H1 (cell line): ENCODE data around the gene CNOT1.

Source experiments
- CTCF ChIP-seq, 3 experiments: IDR thresholded peaks; 1 replicate in 2 of 3; 2 replicates in 1 of 3; pipeline versions ENCODE4 v1.5.1 to v1.6.1; 2011; ENCODE audit warnings: low read length in 3 of 3, mild to moderate bottlenecking in 3 of 3, inconsistent platforms in 2 of 3, low read depth in 1 of 3, moderate library complexity in 1 of 3; ENCODE audit not compliant: insufficient read depth in 1 of 3; ENCODE audit errors: control extremely low read depth in 1 of 3
- EZH2 ChIP-seq: fragments of 200-600 bp; sonication (generic); IDR thresholded peaks from 2 replicates; pipeline ENCODE4 v1.7.1; 2012; ENCODE audit warnings: low read depth, mild to moderate bottlenecking, moderate library complexity, low read length, inconsistent platforms; ENCODE audit not compliant: severe bottlenecking
- HDAC2 ChIP-seq, 2 experiments: fragments of 300-600 bp in 1 of 2; sonication (generic) in 1 of 2; IDR thresholded peaks; 2 replicates each; pipeline ENCODE4 v1.6.1; 2011 to 2012; ENCODE audit warnings: low read depth in 2 of 2, low read length in 2 of 2, mild to moderate bottlenecking in 2 of 2, moderate library complexity in 2 of 2, borderline replicate concordance in 1 of 2, inconsistent platforms in 1 of 2
- KDM1A ChIP-seq: fragments of 200-600, 300-600 bp; sonication (generic); IDR thresholded peaks from 2 replicates; pipeline ENCODE4 v1.7.1; 2016; ENCODE audit warnings: mild to moderate bottlenecking, low read length, borderline replicate concordance
- NANOG ChIP-seq: IDR thresholded peaks from 2 replicates; pipeline ENCODE4 v1.6.1; 2011; ENCODE audit warnings: low read length, low read depth, mild to moderate bottlenecking, inconsistent platforms; ENCODE audit not compliant: insufficient read depth, poor library complexity, severe bottlenecking
- POLR2A ChIP-seq, 2 experiments: IDR thresholded peaks; 1 replicate in 1 of 2; 2 replicates in 1 of 2; pipeline ENCODE4 v1.6.1; 2011; ENCODE audit warnings: low read depth in 2 of 2, low read length in 2 of 2, mild to moderate bottlenecking in 2 of 2; ENCODE audit errors: control extremely low read depth in 1 of 2
- SIN3A ChIP-seq, 2 experiments: IDR thresholded peaks in 1 of 2; conservative IDR thresholded peaks in 1 of 2; 2 replicates each; pipeline ENCODE4 v1.6.1; 2011 to 2012; ENCODE audit warnings: low read length in 2 of 2, improper control_type of control experiment in 1 of 2, low read depth in 1 of 2, mild to moderate bottlenecking in 1 of 2
- SIRT6 ChIP-seq: IDR thresholded peaks from one replicate; pipeline ENCODE4 v1.7.1; 2012; ENCODE audit warnings: low read length, inconsistent platforms

- no peak for TF ChIP-seq CTCF (IDR thresholded peaks at IDR 0.05; ENCODE audit: control extremely low read depth in 1 of 3, insufficient read depth in 1 of 3, low read depth in 1 of 3, low read length in 3 of 3)
- no peak for TF ChIP-seq KDM1A
- TF ChIP-seq EZH2: no peak
- no peak for TF ChIP-seq HDAC2 (IDR thresholded peaks at IDR 0.05; ENCODE audit: borderline replicate concordance in 1 of 2, low read depth in 2 of 2, low read length in 2 of 2)
- TF ChIP-seq SIRT6: no peak
- no peak for TF ChIP-seq NANOG
- no peak for TF ChIP-seq POLR2A (IDR thresholded peaks at IDR 0.05; ENCODE audit: control extremely low read depth in 1 of 2, low read depth in 2 of 2, low read length in 2 of 2)
- no peak for TF ChIP-seq SIN3A (conservative IDR thresholded peaks at IDR 0.05 in 1 of 2, IDR thresholded peaks at IDR 0.05 in 1 of 2; ENCODE audit: low read depth in 1 of 2, low read length in 2 of 2)
Measured at GRCh38 chr16:58578642-58579041, 51.0 kb downstream of the CNOT1 start.
